ENCODE data around the gene IGLL5.
"Not testable (repeated sequence)": the region's sequence is repeated elsewhere in the genome, so short reads cannot be mapped to it uniquely, and the experiment has no call there.

The IGLL5 gene

GRCh38 chr22:22900527-22901205 lies 13.1 kb downstream of the IGLL5 start:
- not testable (repeated sequence) for DNase-seq (ENCODE audit: low read depth)

GRCh38 chr22:22901578-22902218 lies 14.1 kb downstream of the IGLL5 start:
- DNase-seq (ENCODE audit: low read depth) = no peak

DNA sequence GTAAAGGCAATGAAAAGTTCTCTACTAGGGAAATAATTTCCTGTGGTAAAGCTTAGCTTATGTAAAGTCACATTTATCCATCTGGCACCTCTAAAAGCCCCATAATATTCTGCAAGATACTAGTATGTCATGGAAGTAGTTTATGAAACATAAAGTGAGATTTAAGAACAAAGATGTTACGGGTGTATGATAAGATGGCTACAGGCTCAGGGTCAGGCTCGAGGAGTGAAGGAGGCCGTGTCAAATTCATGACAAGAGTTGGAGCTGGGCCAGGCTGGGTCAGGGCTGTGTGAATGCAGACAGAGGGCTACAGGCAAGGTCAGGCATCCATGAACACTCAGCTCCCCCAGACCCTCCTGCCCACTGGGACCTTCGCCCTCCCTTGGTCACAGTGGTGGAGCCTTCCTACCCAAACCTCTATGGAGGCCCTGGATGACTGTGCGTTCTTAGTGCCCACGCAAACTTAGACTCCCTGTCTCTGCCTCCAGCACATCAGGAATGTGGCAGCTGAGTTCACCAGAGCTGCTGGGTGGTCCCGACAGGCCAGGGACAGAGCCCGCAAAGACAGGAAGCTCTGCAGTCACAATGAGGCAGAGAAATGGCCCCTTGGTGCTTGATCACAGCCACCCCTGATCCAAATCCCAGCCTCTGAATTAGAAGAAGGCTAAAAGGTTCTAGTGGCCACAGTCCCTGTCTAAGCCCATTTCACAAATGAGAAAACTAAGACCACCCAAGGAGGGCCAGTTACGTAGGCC lies 14.8 kb downstream of the IGLL5 start:
- no peak for DNase-seq (ENCODE audit: low read depth)

DNA sequence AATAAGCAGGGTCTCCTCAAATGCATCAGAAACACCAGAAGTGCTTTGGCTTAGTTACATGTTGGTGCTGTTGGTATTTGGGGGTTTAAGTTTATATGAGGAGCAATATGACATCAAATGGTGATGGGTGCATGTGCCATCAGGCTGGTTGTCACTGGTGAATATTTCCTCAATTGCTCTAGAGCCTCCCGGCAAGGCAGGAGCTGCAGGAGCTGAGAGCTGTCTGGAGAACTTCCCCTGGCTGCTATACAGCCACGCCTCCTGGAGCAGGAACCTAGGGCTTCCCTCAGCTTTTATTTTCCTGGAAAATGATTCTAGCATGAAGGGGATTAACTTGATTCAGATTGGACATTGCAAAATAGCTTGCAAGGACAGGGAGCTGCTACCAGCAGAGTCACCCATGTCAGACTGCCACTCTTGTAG lies 15.8 kb downstream of the IGLL5 start:
- no peak for DNase-seq (ENCODE audit: low read depth)

GRCh38 chr22:22903781-22904192 lies 16.2 kb downstream of the IGLL5 start:
- DNase-seq (ENCODE audit: low read depth) = not testable (repeated sequence)

- not testable (repeated sequence) for DNase-seq (ENCODE audit: low read depth)
These were observed 17.1 kb downstream of the IGLL5 start for GRCh38 chr22:22904736-22905135.

GRCh38 chr22:22906391-22906790 lies 18.8 kb downstream of the IGLL5 start:
- not testable (repeated sequence) for DNase-seq (ENCODE audit: low read depth)

DNA sequence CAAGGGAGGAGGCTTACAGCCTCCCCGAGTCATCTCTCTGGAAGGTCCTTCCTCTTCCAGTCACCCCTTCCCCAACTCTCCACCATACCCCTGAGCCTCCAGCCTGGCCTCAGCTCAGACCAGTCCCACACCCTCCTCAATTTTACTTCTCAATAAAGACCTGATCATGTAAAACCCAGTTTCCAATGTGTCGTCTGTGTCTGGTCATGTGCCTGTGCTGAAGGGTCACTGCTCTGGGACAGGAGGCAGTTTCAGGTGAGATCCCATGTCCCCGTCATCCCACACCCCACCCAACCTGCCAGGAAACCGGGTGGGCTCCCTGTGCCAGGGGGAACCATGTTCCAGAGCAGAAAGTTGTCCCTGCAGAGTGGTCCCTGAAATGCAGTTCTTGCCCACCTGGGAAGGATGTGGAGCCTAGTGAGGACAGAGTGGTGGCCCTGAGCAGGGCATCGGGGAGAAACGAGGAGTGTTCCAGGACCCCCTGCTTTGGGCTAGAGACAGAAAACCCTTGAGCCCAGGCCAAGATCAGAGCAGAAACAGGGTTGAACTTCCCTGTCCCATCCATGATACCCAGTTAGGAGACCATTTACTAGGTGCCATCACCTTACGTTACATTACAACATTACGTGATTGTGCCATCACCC lies 19.4 kb downstream of the IGLL5 start:
- DNase-seq (ENCODE audit: low read depth) = no peak

DNA sequence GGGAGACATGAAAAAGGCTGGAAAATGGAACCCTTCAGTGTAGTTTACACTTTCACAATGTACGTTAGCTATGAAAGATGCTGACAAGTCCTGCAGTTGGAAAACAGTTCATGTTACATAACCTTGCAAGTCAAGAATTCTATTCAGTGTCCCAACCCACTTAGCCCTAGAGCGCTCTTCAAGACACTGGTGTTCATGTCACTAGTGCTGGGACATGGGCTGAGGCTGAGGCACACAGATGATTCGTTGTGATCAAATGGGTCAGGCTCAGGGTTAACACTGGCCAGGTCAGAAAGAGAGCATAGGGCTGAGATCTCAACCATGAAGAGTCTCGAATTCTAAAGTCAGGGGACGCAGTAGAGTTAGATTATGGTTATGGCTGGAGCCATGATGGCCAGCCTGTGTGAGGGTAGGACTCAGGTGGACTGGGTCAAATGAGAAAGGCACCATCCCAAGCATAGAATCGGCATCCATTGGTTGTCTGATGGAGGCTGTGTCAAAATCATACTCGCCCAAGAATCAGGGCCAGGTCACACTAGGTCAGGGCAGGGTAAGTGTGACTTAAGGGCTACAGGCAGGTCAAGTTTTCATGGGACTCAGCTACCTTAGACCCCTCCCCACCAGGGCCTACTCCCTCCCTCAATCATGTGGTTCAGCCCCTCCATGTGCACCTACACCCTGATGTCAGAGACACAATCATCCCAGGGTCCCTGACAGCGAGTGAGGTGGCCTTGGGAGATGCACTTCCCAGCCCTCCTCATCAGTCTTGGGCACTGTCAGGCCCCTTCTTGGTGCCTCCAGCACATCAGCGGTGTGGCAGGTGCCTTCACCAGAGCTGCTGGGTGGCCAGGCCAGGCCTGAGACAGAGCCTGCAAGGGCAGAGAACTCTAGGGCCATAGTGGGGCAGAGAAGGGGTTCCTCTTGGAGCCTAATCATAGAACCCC lies 20.2 kb downstream of the IGLL5 start:
- DNase-seq (ENCODE audit: low read depth) = no peak

DNA sequence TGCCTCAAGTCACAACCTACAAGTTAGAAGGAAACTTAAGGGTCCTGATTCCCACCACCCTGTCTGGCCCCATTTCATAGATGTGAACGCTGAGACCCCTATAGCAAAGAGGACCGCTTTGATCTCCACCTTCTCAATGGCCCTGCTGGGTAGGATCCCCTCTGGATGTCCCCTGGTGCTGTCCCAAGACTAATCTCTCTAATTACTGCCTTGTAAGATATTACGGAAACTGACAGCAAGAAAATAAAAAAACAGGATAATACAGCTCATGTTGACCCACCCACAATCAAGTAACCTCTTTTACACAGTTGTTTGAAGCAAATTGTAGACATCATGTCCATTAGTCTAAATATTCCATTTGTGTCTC lies 20.9 kb downstream of the IGLL5 start:
- DNase-seq (ENCODE audit: low read depth) = no peak

- DNase-seq (ENCODE audit: low read depth) = no peak
These were observed 21.5 kb downstream of the IGLL5 start for GRCh38 chr22:22908941-22909604.

DNA sequence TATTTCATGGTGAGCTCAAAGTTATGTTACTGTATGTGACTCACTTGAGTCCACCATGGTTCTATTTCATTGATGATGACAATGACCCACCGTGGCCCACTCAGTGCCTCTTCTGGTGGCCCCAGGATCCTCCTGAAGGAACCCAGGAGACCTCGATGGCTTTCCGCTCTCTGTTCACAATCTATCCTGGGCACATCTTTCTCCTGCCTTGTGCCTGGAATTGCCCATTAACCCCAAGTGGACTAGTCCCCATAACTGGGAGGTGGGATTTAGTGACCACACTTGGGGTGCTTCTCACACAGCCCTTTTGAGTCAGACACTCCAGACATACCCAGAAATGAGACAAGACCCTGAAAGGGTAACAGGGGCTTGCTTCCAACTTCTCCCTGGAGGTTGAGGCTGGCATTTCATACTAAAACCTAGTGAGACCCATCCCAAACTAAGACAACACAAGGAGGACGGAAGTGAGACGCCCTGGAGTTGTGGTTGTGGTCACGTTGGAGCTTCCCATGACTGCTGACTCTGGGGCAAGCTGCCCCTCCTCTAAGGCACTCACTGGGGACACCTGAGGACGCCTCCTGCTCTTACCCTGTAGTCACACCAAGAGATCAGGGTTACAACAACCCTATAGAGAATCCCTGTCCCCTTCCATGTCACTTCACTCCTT lies 22.1 kb downstream of the IGLL5 start:
- no peak for DNase-seq (ENCODE audit: low read depth)

- no peak for DNase-seq (ENCODE audit: low read depth)
These were observed 22.9 kb downstream of the IGLL5 start for GRCh38 chr22:22910272-22911240.

GRCh38 chr22:22911327-22912134 lies 23.9 kb downstream of the IGLL5 start:
- DNase-seq (ENCODE audit: low read depth) = no peak

DNA sequence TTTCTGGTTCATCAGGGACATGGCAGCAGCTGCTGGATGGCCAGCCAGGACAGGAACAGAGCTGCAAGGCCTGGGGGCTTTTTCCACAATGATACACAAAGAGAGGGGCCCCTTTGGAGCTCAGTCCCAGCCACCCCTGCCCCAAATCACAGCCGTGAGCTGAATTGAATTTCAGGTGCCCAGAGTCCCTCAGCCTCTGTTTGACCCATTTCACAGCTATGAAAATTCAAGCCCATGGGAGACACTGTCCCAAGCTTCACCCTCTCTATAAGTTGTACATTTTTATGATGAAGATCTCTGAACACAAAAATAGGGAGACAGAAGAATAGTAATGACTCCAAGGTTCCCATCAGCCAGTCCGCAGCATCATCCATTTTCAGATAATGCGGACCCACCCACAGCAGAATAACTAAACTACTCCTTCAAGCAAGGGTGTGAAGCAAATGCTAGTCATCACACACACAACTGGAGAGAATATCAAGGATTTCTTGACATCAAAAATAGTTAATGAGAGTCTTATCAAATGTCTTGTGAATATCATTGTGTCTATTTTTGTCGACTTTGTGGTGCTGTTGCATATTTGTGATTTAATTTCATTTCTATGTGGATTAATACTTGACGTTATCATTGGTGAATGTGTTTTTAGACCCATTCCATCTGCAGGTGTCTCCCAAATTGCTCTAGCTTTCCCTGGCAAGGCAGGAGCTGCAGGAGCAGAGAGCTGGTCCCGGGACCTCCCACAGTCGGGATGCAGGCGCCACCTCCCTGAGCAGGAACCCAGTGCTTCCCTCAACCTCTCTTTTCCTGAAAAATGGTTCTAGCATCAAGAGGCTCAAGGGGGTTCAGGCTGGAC lies 24.7 kb downstream of the IGLL5 start:
- no peak for DNase-seq (ENCODE audit: low read depth)

GRCh38 chr22:22912988-22913253 lies 25.3 kb downstream of the IGLL5 start:
- no peak for DNase-seq (ENCODE audit: low read depth)

DNA sequence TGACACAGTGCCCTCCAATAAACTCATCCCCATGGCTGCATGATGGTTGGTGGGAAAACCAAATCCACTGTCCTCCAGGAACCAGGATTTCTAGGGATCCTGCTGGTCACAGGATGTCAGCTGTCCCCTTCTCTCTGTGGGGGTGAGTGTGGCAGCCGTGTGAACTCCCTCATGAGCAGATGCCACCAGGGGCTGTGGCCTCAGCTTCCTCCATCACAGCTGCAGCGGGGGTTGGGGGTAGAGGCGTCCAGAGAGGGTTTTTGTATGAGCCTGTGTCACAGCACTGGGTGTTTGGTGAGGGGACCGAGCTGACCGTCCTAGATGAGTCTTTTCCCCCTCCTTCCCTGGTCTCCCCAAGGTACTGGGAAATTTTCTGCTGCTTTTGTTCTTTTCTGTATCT lies 26.4 kb downstream of the IGLL5 start:
- DNase-seq (ENCODE audit: low read depth) = no peak
